Measurements from ENCODE around the gene HPS5. TPM values are rescaled to one million over a fixed set of nuclear protein-coding genes. Genes with fewer than 3 reads are reported as not detected.

HPS5 gene
- total RNA-seq, 1 experiment from 2014 or later = 18.9 TPM

DNA sequence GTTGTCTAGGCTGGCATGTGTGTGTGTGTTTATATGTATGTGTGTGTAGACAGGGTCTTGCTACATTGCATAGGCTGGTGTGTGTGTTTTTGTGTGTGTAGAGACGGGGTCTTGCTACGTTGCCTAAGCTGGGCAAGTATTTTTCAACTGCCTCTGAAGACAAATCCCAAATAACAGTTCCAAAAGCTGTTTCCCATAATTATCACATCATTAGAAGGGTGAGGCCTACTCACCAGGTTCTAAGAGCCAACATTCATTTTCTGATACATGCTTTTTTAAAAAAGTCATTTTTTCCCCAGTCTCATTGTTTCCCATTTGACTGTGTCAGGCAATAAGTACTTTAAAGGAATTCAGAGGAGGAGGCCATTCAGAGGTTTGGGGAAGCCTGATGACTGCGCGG is 33.0 kb downstream of the HPS5 start:
- Histone ChIP-seq H3K27me3 (replicated peaks; ENCODE audit: insufficient read depth, low read depth, low read length, poor library complexity) (no peaks in the 10 kb centered on the region), H3K4me3 (ENCODE audit: low read depth, low read length, poor library complexity, severe bottlenecking) (no peak overlapping the region), H3K4me1 (ENCODE audit: insufficient read depth, low read length, poor library complexity, severe bottlenecking) (no peaks in the 10 kb centered on the region), H3K9me3 (ENCODE audit: low read depth, low read length, poor library complexity, severe bottlenecking) (no peaks in the 10 kb centered on the region), H3K27ac (ENCODE audit: low read depth, low read length, poor library complexity, severe bottlenecking) (no peak overlapping the region), H3K36me3 (ENCODE audit: insufficient read depth, low read length, poor library complexity, severe bottlenecking) (peaks cover 28% of the 10 kb centered on the region)
- no TSS peak for BruUV-seq (replicated peaks)
- intact Hi-C loops (cut with micrococcal nuclease; ENCODE audit: unreplicated experiment) = no loop called here
- POLR2A ChIA-PET (ENCODE audit: low non-redundant PET) = no interaction called here
- TF ChIP-seq EZH2 (IDR thresholded peaks at IDR 0.05; ENCODE audit: borderline replicate concordance, low read depth, low read length, poor library complexity, severe bottlenecking) = no peak
- TF ChIP-seq, protein P1, sequence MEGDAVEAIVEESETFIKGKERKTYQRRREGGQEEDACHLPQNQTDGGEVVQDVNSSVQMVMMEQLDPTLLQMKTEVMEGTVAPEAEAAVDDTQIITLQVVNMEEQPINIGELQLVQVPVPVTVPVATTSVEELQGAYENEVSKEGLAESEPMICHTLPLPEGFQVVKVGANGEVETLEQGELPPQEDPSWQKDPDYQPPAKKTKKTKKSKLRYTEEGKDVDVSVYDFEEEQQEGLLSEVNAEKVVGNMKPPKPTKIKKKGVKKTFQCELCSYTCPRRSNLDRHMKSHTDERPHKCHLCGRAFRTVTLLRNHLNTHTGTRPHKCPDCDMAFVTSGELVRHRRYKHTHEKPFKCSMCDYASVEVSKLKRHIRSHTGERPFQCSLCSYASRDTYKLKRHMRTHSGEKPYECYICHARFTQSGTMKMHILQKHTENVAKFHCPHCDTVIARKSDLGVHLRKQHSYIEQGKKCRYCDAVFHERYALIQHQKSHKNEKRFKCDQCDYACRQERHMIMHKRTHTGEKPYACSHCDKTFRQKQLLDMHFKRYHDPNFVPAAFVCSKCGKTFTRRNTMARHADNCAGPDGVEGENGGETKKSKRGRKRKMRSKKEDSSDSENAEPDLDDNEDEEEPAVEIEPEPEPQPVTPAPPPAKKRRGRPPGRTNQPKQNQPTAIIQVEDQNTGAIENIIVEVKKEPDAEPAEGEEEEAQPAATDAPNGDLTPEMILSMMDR (conservative IDR thresholded peaks at IDR 0.05; ENCODE audit: low read depth, low read length) = no peak
- CTCF ChIA-PET = no interaction called here
- no peak for DNase-seq (ENCODE audit: low spot score)

DNA sequence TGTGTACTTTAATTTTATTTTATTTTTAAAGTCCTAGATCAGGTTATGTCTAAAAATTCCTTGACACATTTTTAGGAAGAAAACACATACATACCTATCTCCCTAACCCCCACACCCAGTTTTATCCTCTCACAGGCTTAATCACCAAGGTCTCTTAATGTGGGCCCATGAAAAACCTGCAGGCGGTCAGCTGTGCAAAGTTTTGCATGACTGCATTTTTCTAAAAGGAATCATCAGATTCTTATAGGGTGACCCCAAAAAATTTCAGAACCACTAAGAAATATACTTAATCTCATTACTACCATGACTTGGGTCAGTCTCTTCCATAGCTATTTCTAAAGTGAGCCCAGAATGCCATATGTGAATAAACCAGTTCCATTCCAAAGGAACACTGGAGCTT is 36.1 kb downstream of the HPS5 start:
- no peak for TF ChIP-seq EZH2 (IDR thresholded peaks at IDR 0.05; ENCODE audit: borderline replicate concordance, low read depth, low read length, poor library complexity, severe bottlenecking)
- TF ChIP-seq, protein P1 (conservative IDR thresholded peaks at IDR 0.05; ENCODE audit: low read depth, low read length) = no peak
- DNase-seq (ENCODE audit: low spot score) = no peak
- H3K9me3 ChIP-seq (ENCODE audit: low read depth, low read length, poor library complexity, severe bottlenecking) = no peaks in the 10 kb centered on the region
- BruUV-seq (replicated peaks) = no TSS peak
- intact Hi-C loops (cut with micrococcal nuclease; ENCODE audit: unreplicated experiment) = no loop called here
- no peaks in the 10 kb centered on the region for H3K4me1 ChIP-seq (ENCODE audit: insufficient read depth, low read length, poor library complexity, severe bottlenecking)
- H3K4me3 ChIP-seq (ENCODE audit: low read depth, low read length, poor library complexity, severe bottlenecking) = no peak overlapping the region
- no peak overlapping the region for H3K27ac ChIP-seq (ENCODE audit: low read depth, low read length, poor library complexity, severe bottlenecking)
- ChIA-PET POLR2A (ENCODE audit: low non-redundant PET) (interaction anchor here (0.6 kb wide), 1 partner anchor 67 kb away, joined by 3 read pairs; no protein-coding TSS in a partner anchor), CTCF (no interaction called here)
- H3K36me3 ChIP-seq (ENCODE audit: insufficient read depth, low read length, poor library complexity, severe bottlenecking) = peaks cover 19% of the 10 kb centered on the region
- no peaks in the 10 kb centered on the region for H3K27me3 ChIP-seq (replicated peaks; ENCODE audit: insufficient read depth, low read depth, low read length, poor library complexity)

DNA sequence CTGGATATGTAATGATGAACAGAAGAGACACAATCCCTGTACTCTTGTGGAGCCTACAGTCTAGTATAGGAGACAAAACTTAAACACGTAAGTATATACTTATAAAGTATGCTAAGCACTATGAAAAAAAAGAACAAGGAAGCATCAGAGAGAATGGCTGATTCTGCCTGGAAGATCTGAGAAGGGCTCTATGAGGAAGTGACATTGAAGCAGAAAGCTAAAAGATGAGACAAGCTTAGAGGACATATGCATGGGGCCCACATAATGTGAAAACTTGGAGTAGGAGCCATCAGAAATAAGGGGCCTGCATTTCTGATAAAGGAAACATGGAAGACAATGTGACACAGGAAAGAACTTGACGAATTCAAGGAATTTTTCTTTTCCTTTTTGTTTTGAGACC is 39.3 kb downstream of the HPS5 start:
- no TSS peak for BruUV-seq (replicated peaks)
- no peaks in the 10 kb centered on the region for H3K9me3 ChIP-seq (ENCODE audit: low read depth, low read length, poor library complexity, severe bottlenecking)
- POLR2A ChIA-PET (ENCODE audit: low non-redundant PET) = no interaction called here
- H3K27ac ChIP-seq (ENCODE audit: low read depth, low read length, poor library complexity, severe bottlenecking) = no peak overlapping the region
- TF ChIP-seq, protein P1 (conservative IDR thresholded peaks at IDR 0.05; ENCODE audit: low read depth, low read length) = no peak
- TF ChIP-seq EZH2 (IDR thresholded peaks at IDR 0.05; ENCODE audit: borderline replicate concordance, low read depth, low read length, poor library complexity, severe bottlenecking) = no peak
- CTCF ChIA-PET = no interaction called here
- DNase-seq (ENCODE audit: low spot score) = no peak
- H3K36me3 ChIP-seq (ENCODE audit: insufficient read depth, low read length, poor library complexity, severe bottlenecking) = peaks cover 14% of the 10 kb centered on the region
- no peak overlapping the region for H3K4me3 ChIP-seq (ENCODE audit: low read depth, low read length, poor library complexity, severe bottlenecking)
- no peaks in the 10 kb centered on the region for H3K4me1 ChIP-seq (ENCODE audit: insufficient read depth, low read length, poor library complexity, severe bottlenecking)
- intact Hi-C loops (cut with micrococcal nuclease; ENCODE audit: unreplicated experiment) = no loop called here
- no peaks in the 10 kb centered on the region for H3K27me3 ChIP-seq (replicated peaks; ENCODE audit: insufficient read depth, low read depth, low read length, poor library complexity)
